ENCODE data around the gene GPR162. TPM values are rescaled to one million over a fixed set of nuclear protein-coding genes. Genes with fewer than 3 reads are reported as not detected.

The GPR162 gene
- total RNA-seq, 1 experiment from 2014 or later, result 6.1 TPM

GRCh38 chr12:6782850-6783566, 38.6 kb upstream of the GPR162 start:
- DNase-seq, result no peak
- peaks cover 30 to 34% of the 10 kb centered on the region in 2 experiments for H3K4me1 Mint-ChIP-seq
- Histone ChIP-seq H3K4me2 (ENCODE audit: insufficient read depth, insufficient read length, low read length) (no peak overlapping the region), H2BK120ac (ENCODE audit: low read depth, low read length, poor library complexity, severe bottlenecking) (no peak overlapping the region), H4K5ac (ENCODE audit: insufficient read length, low read depth, low read length) (no peak overlapping the region), H3K79me2 (ENCODE audit: insufficient read depth, low read length) (no peaks in the 10 kb centered on the region), H3K23ac (ENCODE audit: insufficient read length, low read depth, low read length) (no peak overlapping the region), H4K20me1 (ENCODE audit: control insufficient read depth, insufficient read depth, insufficient read length) (no peaks in the 10 kb centered on the region), H2BK12ac (ENCODE audit: insufficient read length, low read depth, low read length) (no peak overlapping the region), H3K56ac (ENCODE audit: insufficient read length, low read depth, low read length) (no peak overlapping the region), H3K27me3 (ENCODE audit: insufficient read depth, low read length) (no peaks in the 10 kb centered on the region), H2BK20ac (ENCODE audit: low read depth, low read length, poor library complexity, severe bottlenecking) (no peak overlapping the region), H3K79me1 (ENCODE audit: insufficient read depth, low read depth, low read length, poor library complexity, severe bottlenecking) (no peaks in the 10 kb centered on the region), H3K9ac (ENCODE audit: extremely low read depth, insufficient read length, low read length) (no peak overlapping the region), H3K27ac (ENCODE audit: insufficient read length, low read depth, low read length) (no peak overlapping the region), H2AK5ac (ENCODE audit: insufficient read length, low read length) (no peak overlapping the region), H2BK15ac (ENCODE audit: low read depth, low read length) (no peak overlapping the region), H3T11ph (ENCODE audit: low read length) (no peak overlapping the region), H3K23me2 (ENCODE audit: insufficient read length, low read depth, low read length, poor library complexity, severe bottlenecking) (peaks cover 8% of the 10 kb centered on the region), H4K8ac (replicated peaks; ENCODE audit: insufficient read length, low read depth, low read length) (no peak overlapping the region), H2AFZ (ENCODE audit: low read length) (no peak overlapping the region), H4K91ac (ENCODE audit: insufficient read length, low read depth, low read length) (no peak overlapping the region), H3K14ac (ENCODE audit: insufficient read depth, low read length) (no peak overlapping the region), H3K18ac (ENCODE audit: insufficient read length, low read depth, low read length) (no peak overlapping the region), H2BK5ac (ENCODE audit: insufficient read length, low read length) (no peak overlapping the region), H3K9me3 (ENCODE audit: control insufficient read depth, low read depth, low read length) (no peaks in the 10 kb centered on the region), H3K4ac (ENCODE audit: low read depth, low read length) (no peak overlapping the region), H3K4me1 (ENCODE audit: insufficient read depth, low read length) (peaks cover 2% of the 10 kb centered on the region; the same call in 1 of the 2 replicates)
- H3K4me3 Mint-ChIP-seq, result no peak overlapping the region
- no peaks in the 10 kb centered on the region for H3K36me3 Mint-ChIP-seq (ENCODE audit: insufficient read depth in 1 of 3, low read depth in 3 of 3)
- peak overlapping the region in 1 of 3 experiments; percentile 68; a peak in 3 of 7 replicates for H3K27ac Mint-ChIP-seq
- no CpG with 5 or more reads among the region's 10 CpGs for WGBS (ENCODE audit: extremely low coverage, insufficient read length, low lambda C conversion rate)
- no peaks in the 10 kb centered on the region for H3K9me3 Mint-ChIP-seq
- peaks cover 15% of the 10 kb centered on the region for H3K27me3 Mint-ChIP-seq (ENCODE audit: low read depth)
- no peak for TF ChIP-seq CTCF (conservative IDR thresholded peaks at IDR 0.05)
